DND-41 (cell line): Measurements from ENCODE around the gene BRF1.

Experiments
- ATAC-seq: fragments of 200-7000 bp; cut with Tn5 transposase; 3 replicates; pipeline ENCODE4 v1.9.1; 2021; ENCODE audit warnings: low read depth; ENCODE audit not compliant: insufficient read depth
- DNase-seq: peaks from one replicate; pipeline ENCODE4 v3.0.0-alpha.2; 2020
- H2AFZ ChIP-seq: 2 replicates; pipeline ENCODE4 v1.6.0; 2012; ENCODE audit warnings: low read depth, low read length
- H3K27ac ChIP-seq: 2 replicates; pipeline ENCODE4 v1.5.1; 2012; ENCODE audit warnings: low read length, inconsistent platforms
- H3K27me3 ChIP-seq: fragments of 200-600 bp; sonication (generic); 2 replicates; pipeline ENCODE4 v1.6.0; 2012; ENCODE audit warnings: low read length, mild to moderate bottlenecking, inconsistent platforms; ENCODE audit not compliant: insufficient read depth, poor library complexity
- H3K36me3 ChIP-seq: 2 replicates; pipeline ENCODE4 v1.5.1; 2012; ENCODE audit warnings: low read length, inconsistent platforms; ENCODE audit not compliant: insufficient read depth
- H3K4me1 ChIP-seq: 2 replicates; pipeline ENCODE4 v1.5.1; 2012; ENCODE audit warnings: mild to moderate bottlenecking, low read length; ENCODE audit not compliant: insufficient read depth
- H3K4me2 ChIP-seq: 2 replicates; pipeline ENCODE4 v1.6.0; 2012; ENCODE audit warnings: mild to moderate bottlenecking, moderate library complexity, low read length, inconsistent platforms; ENCODE audit not compliant: insufficient read depth
- H3K4me3 ChIP-seq, 2 experiments: fragments of 200-600 bp in 1 of 2; shearing (Covaris generic) in 1 of 2; 2 replicates each; pipeline ENCODE4 v1.5.1; 2012 to 2016; ENCODE audit warnings: inconsistent platforms in 2 of 2, low read length in 2 of 2, mild to moderate bottlenecking in 2 of 2, low read depth in 1 of 2, moderate library complexity in 1 of 2
- H3K79me2 ChIP-seq: 2 replicates; pipeline ENCODE4 v1.6.0; 2012; ENCODE audit warnings: low read length, inconsistent platforms; ENCODE audit not compliant: insufficient read depth
- H3K9ac ChIP-seq: 2 replicates; pipeline ENCODE4 v1.6.0; 2012; ENCODE audit warnings: low read depth, mild to moderate bottlenecking, inconsistent platforms, low read length, moderate library complexity
- H3K9me3 ChIP-seq: 2 replicates; pipeline ENCODE4 v1.5.1; 2012; ENCODE audit warnings: low read length, moderate library complexity, mild to moderate bottlenecking, inconsistent platforms; ENCODE audit not compliant: insufficient read depth, severe bottlenecking
- H4K20me1 ChIP-seq: 2 replicates; pipeline ENCODE4 v1.6.0; 2012; ENCODE audit warnings: low read length; ENCODE audit not compliant: insufficient read depth
- EZH2 ChIP-seq: IDR thresholded peaks from 3 replicates; pipeline ENCODE4 v1.6.1; 2012; ENCODE audit warnings: borderline replicate concordance, low read depth, mild to moderate bottlenecking, moderate library complexity, low read length, inconsistent platforms; ENCODE audit not compliant: severe bottlenecking
- TF ChIP-seq, protein P1 (sequence below): IDR thresholded peaks from 2 replicates; pipeline ENCODE4 v1.5.1; 2012; ENCODE audit warnings: borderline replicate concordance, low read length, moderate library complexity, mild to moderate bottlenecking; ENCODE audit not compliant: poor library complexity, severe bottlenecking; ENCODE audit errors: extremely low read depth

The BRF1 gene

GRCh38 chr14:105215602-105216001 is 85.2 kb downstream of the BRF1 start:
- no peak for DNase-seq
- H3K4me2 ChIP-seq: no peak overlapping the region
- peaks cover 31% of the 10 kb centered on the region for H4K20me1 ChIP-seq
- H3K4me3 ChIP-seq: no peak overlapping the region
- H3K4me1 ChIP-seq: no peaks in the 10 kb centered on the region
- H3K9me3 ChIP-seq: no peaks in the 10 kb centered on the region
- peaks cover 92% of the 10 kb centered on the region for H3K36me3 ChIP-seq
- H3K27ac ChIP-seq: no peak overlapping the region
- H3K27me3 ChIP-seq: no peaks in the 10 kb centered on the region
- no peak overlapping the region for H3K9ac ChIP-seq
- no peak overlapping the region for H2AFZ ChIP-seq
- no peak for ATAC-seq
- TF ChIP-seq EZH2: no peak
- TF ChIP-seq, protein P1, sequence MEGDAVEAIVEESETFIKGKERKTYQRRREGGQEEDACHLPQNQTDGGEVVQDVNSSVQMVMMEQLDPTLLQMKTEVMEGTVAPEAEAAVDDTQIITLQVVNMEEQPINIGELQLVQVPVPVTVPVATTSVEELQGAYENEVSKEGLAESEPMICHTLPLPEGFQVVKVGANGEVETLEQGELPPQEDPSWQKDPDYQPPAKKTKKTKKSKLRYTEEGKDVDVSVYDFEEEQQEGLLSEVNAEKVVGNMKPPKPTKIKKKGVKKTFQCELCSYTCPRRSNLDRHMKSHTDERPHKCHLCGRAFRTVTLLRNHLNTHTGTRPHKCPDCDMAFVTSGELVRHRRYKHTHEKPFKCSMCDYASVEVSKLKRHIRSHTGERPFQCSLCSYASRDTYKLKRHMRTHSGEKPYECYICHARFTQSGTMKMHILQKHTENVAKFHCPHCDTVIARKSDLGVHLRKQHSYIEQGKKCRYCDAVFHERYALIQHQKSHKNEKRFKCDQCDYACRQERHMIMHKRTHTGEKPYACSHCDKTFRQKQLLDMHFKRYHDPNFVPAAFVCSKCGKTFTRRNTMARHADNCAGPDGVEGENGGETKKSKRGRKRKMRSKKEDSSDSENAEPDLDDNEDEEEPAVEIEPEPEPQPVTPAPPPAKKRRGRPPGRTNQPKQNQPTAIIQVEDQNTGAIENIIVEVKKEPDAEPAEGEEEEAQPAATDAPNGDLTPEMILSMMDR: no peak
- no peaks in the 10 kb centered on the region for H3K79me2 ChIP-seq

GRCh38 chr14:105214324-105214915 is 86.4 kb downstream of the BRF1 start:
- no peak for ATAC-seq
- peaks cover 28% of the 10 kb centered on the region for H4K20me1 ChIP-seq
- H3K27ac ChIP-seq: no peak overlapping the region
- no peak overlapping the region for H3K4me3 ChIP-seq
- H3K36me3 ChIP-seq: peaks cover 90% of the 10 kb centered on the region
- H3K4me2 ChIP-seq: no peak overlapping the region
- DNase-seq: no peak
- H3K27me3 ChIP-seq: no peaks in the 10 kb centered on the region
- H3K9ac ChIP-seq: no peak overlapping the region
- no peaks in the 10 kb centered on the region for H3K9me3 ChIP-seq
- no peak overlapping the region for H2AFZ ChIP-seq
- H3K79me2 ChIP-seq: no peaks in the 10 kb centered on the region
- H3K4me1 ChIP-seq: no peaks in the 10 kb centered on the region
- TF ChIP-seq, protein P1: no peak
- no peak for TF ChIP-seq EZH2

DNA sequence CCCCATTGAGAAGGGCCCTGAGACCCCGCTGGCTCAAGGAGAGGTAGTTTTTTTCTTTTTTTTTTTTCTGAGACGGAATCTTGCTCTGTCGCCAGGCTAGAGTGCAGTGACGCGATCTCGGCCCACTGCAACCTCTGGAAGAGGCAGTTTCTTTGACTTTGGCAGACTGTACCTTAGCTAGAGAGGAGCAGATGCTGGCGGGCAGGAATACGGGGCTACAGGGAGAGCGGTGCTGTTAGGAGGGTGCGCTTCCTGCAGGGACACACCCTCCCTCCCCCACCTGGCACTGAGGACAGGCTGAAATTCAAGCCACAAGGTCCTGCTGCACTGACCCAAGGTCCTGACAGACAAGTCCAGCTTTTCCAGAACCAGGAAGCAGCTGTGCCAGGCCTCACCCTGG is 87.4 kb downstream of the BRF1 start:
- DNase-seq (no peak), ATAC-seq (no peak)
- Histone ChIP-seq H3K4me3 (no peak overlapping the region), H3K36me3 (peaks cover 80% of the 10 kb centered on the region), H3K9me3 (no peaks in the 10 kb centered on the region), H3K27ac (no peak overlapping the region), H3K9ac (no peak overlapping the region), H2AFZ (no peak overlapping the region), H3K4me2 (no peak overlapping the region), H3K79me2 (no peaks in the 10 kb centered on the region), H3K4me1 (no peaks in the 10 kb centered on the region), H3K27me3 (no peaks in the 10 kb centered on the region), H4K20me1 (peaks cover 28% of the 10 kb centered on the region)
- TF ChIP-seq EZH2: no peak
- TF ChIP-seq, protein P1: no peak
